Retinal pigment epithelial cell (primary cell): ENCODE results near the gene USP32.
A peak's percentile ranks its signal among the peaks of the same experiment; 100 is the strongest.
"Not testable (repeated sequence)": the region's sequence is repeated elsewhere in the genome, so short reads cannot be mapped to it uniquely, and the experiment has no call there.

Source experiments
- DNase-seq: peaks from one replicate; pipeline ENCODE4 v3.0.0-alpha.2; 2010; ENCODE audit warnings: low read depth
- H3K4me3 ChIP-seq: 2 replicates; pipeline ENCODE4 v1.5.1; 2011; ENCODE audit warnings: mild to moderate bottlenecking, low read length, control low read depth, moderate library complexity
- TF ChIP-seq, protein P1 (sequence below): conservative IDR thresholded peaks from 2 replicates; pipeline ENCODE4 v1.5.1; 2011; ENCODE audit warnings: low read depth, low read length, control low read depth, inconsistent platforms

Gene USP32

DNA sequence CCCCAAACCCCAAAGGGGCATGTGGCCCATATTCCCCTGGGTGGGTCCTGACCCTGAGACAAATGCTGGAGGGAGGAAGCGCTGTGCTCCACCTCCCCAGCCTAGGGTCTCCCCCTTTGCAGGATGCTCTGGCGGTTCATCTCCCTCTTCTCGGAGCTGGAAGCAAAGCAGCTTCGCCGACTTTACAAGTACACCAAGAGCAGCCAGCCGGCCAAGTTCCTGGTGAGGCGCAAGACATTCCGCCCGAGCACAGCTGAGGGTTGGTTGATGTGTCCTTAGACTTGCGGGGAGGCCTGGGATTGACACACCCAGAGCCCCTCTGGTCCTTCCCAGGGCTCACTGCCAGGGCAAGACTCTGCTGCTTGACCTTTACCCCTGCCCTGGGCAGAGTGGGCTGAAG is 34.7 kb upstream of the USP32 start:
- TF ChIP-seq, protein P1, sequence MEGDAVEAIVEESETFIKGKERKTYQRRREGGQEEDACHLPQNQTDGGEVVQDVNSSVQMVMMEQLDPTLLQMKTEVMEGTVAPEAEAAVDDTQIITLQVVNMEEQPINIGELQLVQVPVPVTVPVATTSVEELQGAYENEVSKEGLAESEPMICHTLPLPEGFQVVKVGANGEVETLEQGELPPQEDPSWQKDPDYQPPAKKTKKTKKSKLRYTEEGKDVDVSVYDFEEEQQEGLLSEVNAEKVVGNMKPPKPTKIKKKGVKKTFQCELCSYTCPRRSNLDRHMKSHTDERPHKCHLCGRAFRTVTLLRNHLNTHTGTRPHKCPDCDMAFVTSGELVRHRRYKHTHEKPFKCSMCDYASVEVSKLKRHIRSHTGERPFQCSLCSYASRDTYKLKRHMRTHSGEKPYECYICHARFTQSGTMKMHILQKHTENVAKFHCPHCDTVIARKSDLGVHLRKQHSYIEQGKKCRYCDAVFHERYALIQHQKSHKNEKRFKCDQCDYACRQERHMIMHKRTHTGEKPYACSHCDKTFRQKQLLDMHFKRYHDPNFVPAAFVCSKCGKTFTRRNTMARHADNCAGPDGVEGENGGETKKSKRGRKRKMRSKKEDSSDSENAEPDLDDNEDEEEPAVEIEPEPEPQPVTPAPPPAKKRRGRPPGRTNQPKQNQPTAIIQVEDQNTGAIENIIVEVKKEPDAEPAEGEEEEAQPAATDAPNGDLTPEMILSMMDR = no peak
- no peak for DNase-seq
- no peak overlapping the region for H3K4me3 ChIP-seq

DNA sequence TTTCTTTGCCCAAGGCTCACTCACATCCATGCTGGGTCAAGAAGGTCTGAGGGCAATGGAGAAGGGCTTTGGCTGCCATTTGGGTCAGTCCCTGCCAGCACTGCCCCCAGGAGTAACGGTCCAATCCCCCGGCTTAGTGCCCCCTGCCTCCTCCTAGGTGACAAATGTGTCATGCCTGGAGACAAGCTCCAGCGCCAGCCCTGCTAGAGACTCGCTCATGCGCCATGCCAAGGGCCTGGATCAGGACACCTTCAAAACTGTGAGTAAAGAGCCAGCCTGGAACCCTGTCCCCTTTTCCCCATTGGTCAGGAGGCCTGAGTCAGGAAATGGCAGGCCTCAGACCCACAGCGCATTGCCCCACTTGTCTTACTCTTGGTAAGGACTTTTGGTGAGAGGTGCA is 33.7 kb upstream of the USP32 start:
- no peak for DNase-seq

DNA sequence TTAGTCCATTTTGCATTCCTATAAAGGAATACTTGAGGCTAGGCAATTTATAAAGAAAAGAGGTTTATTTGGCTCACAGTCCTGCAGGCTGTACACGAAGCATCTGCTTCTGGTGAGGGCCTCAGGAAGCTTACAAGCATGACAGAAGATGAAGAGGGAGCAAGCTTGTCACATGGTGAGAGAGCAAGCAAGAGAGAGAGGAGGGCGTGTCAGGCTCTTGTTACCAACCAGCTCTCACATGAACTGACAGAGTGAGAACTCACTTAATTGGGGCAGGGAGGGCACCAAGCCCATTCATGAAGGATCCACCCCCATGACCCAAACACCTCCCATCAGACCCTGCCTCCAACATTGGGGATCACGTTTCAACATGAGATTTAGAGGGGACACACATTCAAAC is 31.9 kb upstream of the USP32 start:
- TF ChIP-seq, protein P1 = no peak
- no peak overlapping the region for H3K4me3 ChIP-seq
- no peak for DNase-seq

More for the DNA sequence above, 33.7 kb upstream of the USP32 start:
- no peak overlapping the region for H3K4me3 ChIP-seq
- TF ChIP-seq, protein P1 = no peak

DNA sequence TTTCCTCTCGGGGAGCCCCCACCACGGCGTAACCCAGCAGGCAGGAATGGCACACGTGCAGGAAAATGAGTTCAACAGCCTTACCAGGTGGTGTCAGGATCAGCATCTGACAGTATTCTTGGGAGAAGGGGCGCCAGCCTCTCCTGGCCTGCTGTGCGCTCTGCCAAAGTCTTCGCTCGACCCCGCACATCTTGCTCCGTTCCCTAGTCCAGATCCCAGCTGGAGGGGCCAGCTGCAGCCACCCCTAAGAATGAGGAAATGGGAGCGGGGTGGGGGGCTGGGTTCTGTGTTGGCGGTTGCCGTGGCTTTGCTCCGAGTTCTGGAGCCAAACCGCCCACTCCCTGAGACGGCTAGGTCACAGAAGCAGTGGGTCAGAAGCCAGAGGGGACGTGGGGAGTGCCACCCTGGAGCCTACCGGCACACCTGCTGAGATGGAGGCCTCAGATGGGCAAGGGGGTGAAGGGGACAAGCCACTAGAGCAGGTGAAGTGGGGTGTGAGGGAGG is 30.3 kb upstream of the USP32 start, which contains the start of gene CHCT1:
Gene CHCT1, plus strand, starts transcription at position 328 of the 504 bp plus-strand sequence. Its CDS starts 104 bp downstream, at position 432.
- TF ChIP-seq, protein P1 = no peak
- DNase-seq = no peak
- H3K4me3 ChIP-seq = peak within 1 kb of the TSS; percentile 53

DNA sequence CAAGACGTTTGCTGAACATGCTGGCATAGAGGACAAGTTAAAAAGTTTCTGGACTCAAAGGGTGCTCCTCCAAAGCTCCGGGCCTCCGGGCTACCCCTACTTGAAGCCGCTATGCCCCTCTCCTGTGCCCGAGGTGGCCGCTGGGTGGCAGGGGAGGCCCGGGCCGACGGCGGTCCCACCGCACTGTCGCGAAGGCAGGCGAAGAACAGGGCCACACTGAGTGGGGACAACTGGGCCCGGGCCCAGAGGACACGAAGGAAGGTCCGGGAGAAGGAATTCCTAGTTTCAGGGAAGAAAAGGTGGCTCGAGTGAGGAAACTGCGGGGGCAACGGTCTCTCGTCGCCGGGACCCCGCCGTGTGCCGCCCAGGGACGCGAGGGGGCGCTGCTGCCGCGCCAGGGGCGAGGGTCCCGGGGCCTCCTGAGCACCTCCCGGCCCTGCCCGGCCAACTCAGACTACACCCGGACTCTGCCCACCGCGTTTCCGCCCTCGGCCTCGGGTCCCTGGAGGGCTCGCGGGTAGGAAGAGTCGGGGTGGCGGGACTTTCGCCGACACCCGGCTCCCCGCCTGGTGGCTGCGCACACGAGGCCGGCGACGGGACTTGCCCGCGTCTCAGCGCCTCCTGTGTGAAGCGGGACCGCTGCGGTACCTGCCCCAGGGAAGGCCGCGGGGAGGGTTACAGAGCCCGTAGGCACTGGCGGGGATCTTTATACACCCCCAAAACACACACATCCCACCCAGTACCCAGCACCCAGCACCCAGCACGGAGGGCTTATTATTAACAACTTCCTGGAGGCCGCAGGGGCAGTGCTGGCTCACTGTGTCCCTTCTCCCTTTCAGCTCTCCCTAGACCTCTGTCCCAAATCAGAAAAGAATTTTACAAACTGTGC is 29.6 kb upstream of the USP32 start:
- DNase-seq = no peak
- TF ChIP-seq, protein P1 = peak; percentile 80
- H3K4me3 ChIP-seq = peak overlapping the region; percentile 53

DNA sequence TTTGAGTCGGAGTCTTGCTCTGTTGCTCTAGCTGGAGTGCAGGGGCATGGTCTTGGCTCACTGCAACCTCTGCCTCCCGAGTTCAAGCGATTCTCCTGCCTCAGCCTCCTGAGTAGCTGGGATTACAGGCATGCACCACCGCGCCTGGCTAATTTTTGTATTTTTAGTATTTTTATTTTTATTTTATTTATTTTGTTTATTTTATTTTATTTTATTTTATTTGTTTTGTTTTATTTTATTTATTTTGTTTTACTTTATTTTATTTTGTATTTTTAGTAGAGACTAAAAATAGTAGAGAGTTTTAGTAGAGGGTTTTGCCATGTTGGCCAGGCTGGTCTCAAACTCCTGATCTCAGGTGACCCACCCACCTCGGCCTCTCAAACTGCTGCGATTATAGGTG is 27.9 kb upstream of the USP32 start:
- not testable (repeated sequence) for DNase-seq, H3K4me3 ChIP-seq

DNA sequence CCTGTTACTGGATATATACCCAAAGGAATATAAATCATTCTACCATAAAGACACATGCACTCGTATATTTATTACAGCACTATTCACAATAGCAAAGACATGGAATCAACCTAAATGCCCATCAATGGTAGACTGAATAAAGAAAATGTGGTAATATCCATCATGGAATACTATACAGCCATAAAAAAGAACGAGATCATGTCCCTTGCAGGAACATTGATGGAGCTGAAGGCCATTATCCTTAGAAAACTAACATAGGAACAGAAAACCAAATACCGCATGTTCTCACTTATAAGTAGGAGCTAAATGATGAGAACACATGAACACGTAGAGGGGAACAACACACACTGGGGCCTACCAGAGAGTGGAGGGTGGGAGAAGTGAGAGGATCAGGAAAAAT is 27.1 kb upstream of the USP32 start:
- DNase-seq = not testable (repeated sequence)

DNA sequence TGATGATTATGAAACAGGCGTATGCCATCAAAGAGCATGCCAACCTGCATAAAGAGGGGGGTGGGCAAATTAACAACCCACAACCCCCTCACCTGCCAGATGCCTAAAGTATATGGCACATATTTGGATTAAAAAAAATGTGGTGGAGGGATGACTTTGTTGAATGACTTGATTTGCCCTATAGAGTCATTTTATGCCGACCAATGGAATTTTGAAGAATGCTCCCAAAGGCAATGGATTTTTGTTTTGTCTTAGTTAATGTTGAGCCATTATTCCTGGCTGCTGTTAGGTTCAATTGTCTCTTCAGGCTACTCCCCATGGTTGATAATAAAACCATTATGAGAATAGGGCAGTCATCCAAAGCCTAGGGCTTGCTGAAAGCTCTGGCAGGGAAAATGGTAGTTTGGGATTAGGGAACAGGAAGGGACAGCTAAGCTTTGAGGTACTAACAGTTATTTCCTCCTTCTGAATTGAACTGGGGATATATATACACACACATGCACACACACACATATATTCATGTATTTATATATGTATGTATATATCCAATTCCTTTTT is 24.5 kb upstream of the USP32 start:
- DNase-seq = no peak

More for the DNA sequence above, 27.1 kb upstream of the USP32 start:
- H3K4me3 ChIP-seq = not testable (repeated sequence)

More for the DNA sequence above, 24.5 kb upstream of the USP32 start:
- H3K4me3 ChIP-seq = no peak overlapping the region
- TF ChIP-seq, protein P1 = no peak
